GM12878 (cell line): Measurements from ENCODE around the gene SMIM5.

ENCODE experiments used
- BHLHE40 ChIP-seq, 2 experiments: fragments of 450-650 bp in 1 of 2; IDR thresholded peaks; 2 replicates each; pipeline ENCODE4 v1.6.1; 2011 to 2017; ENCODE audit warnings: low read depth in 2 of 2, borderline replicate concordance in 1 of 2, improper control_type of control experiment in 1 of 2, low read length in 1 of 2, mild to moderate bottlenecking in 1 of 2
- CREB1 ChIP-seq: IDR thresholded peaks from 2 replicates; pipeline ENCODE4 v1.6.1; 2012; ENCODE audit warnings: low read depth, mild to moderate bottlenecking, inconsistent platforms
- CTCF ChIP-seq, 3 experiments: IDR thresholded peaks in 2 of 3; conservative IDR thresholded peaks in 1 of 3; 2 replicates each; pipeline ENCODE4 v1.5.1; 2011; ENCODE audit warnings: low read depth in 3 of 3, low read length in 3 of 3, mild to moderate bottlenecking in 3 of 3, control low read depth in 2 of 3, moderate library complexity in 2 of 3, inconsistent platforms in 1 of 3, mixed read lengths in 1 of 3; ENCODE audit not compliant: control insufficient read depth in 2 of 3, insufficient read depth in 1 of 3; ENCODE audit errors: extremely low read depth in 1 of 3
- NFIC ChIP-seq: IDR thresholded peaks from 2 replicates; pipeline ENCODE4 v1.6.1; 2012; ENCODE audit warnings: low read depth, mild to moderate bottlenecking, inconsistent platforms, low read length, moderate library complexity
- NFYA ChIP-seq: IDR thresholded peaks from 2 replicates; pipeline ENCODE4 v1.6.1; 2011; ENCODE audit warnings: low read depth, mild to moderate bottlenecking, low read length, improper control_type of control experiment, borderline replicate concordance
- NR2F1 ChIP-seq: fragments of 450-650 bp; conservative IDR thresholded peaks from 2 replicates; pipeline ENCODE4 v1.6.1; 2017; ENCODE audit warnings: mild to moderate bottlenecking
- PBX3 ChIP-seq: IDR thresholded peaks from 2 replicates; pipeline ENCODE4 v1.6.1; 2011; ENCODE audit warnings: mild to moderate bottlenecking, low read depth, low read length, moderate library complexity; ENCODE audit not compliant: insufficient replicate concordance
- POLR2A ChIP-seq: IDR thresholded peaks from 2 replicates; pipeline ENCODE4 v1.6.1; 2011; ENCODE audit warnings: low read depth, mild to moderate bottlenecking, low read length
- SIN3A ChIP-seq: IDR thresholded peaks from 2 replicates; pipeline ENCODE4 v1.6.1; 2012; ENCODE audit warnings: low read depth, low read length, improper control_type of control experiment
- TAF1 ChIP-seq: IDR thresholded peaks from 2 replicates; pipeline ENCODE4 v1.6.1; 2011; ENCODE audit warnings: mild to moderate bottlenecking, low read depth, low read length, borderline replicate concordance
- USF1 ChIP-seq: IDR thresholded peaks from 2 replicates; pipeline ENCODE4 v1.6.1; 2011; ENCODE audit warnings: borderline replicate concordance, low read depth, mild to moderate bottlenecking, moderate library complexity, mixed read lengths, low read length; ENCODE audit not compliant: insufficient read depth; ENCODE audit errors: extremely low read length
- USF2 ChIP-seq: IDR thresholded peaks from 2 replicates; pipeline ENCODE4 v1.6.1; 2011; ENCODE audit warnings: low read depth, low read length, improper control_type of control experiment, borderline replicate concordance

GRCh38 chr17:75595920-75596313, 37.3 kb upstream of the SMIM5 start:
- TF ChIP-seq PBX3 (no peak), SIN3A (no peak), NFIC (no peak), CTCF (IDR thresholded peaks at IDR 0.05 in 2 of 3, conservative IDR thresholded peaks at IDR 0.05 in 1 of 3; ENCODE audit: control insufficient read depth in 2 of 3, extremely low read depth in 1 of 3, insufficient read depth in 1 of 3, low read depth in 3 of 3, low read length in 3 of 3) (no peak), POLR2A (no peak), NFYA (no peak), CREB1 (no peak), BHLHE40 (IDR thresholded peaks at IDR 0.05; ENCODE audit: borderline replicate concordance in 1 of 2, low read depth in 2 of 2, low read length in 1 of 2) (no peak), NR2F1 (no peak), USF1 (no peak), USF2 (no peak), TAF1 (no peak)
